CD4-positive, alpha-beta memory T cell (primary cell): ENCODE data around the gene CLIC3. TPM values are rescaled to one million over a fixed set of nuclear protein-coding genes. Genes with fewer than 3 reads are reported as not detected.

Experiments used
- CTCF ChIA-PET: fragments of 350-600 bp; sonication (Branson Sonifier 250); formaldehyde crosslinking; loops from one replicate; lab custom pipeline; 2021; ENCODE audit warnings: inconsistent platforms; ENCODE audit not compliant: partially characterized antibody; lab: Charles Lee
- POLR2A ChIA-PET: fragments of 350-600 bp; sonication (Branson Sonifier 250); formaldehyde crosslinking; loops from one replicate; lab custom pipeline; 2021; ENCODE audit not compliant: partially characterized antibody; lab: Charles Lee
- DNase-seq, 5 donors: peaks; one replicate each; pipeline versions ENCODE4 v3.0.0 to v3.0.0-alpha.2; 2020 to 2022; ENCODE audit warnings: mixed read lengths in 1 of 5
- H3K27ac ChIP-seq: one replicate; pipeline ENCODE4 v1.7.0; 2013; ENCODE audit warnings: low read depth, low read length
- H3K27me3 ChIP-seq: 2 replicates; pipeline ENCODE4 v1.7.0; 2013; ENCODE audit warnings: mild to moderate bottlenecking, low read length, moderate library complexity; ENCODE audit not compliant: insufficient read depth
- H3K36me3 ChIP-seq: 2 replicates; pipeline ENCODE4 v1.7.0; 2013; ENCODE audit warnings: mild to moderate bottlenecking, low read length, moderate library complexity; ENCODE audit not compliant: insufficient read depth
- H3K4me1 ChIP-seq: 2 replicates; pipeline ENCODE4 v1.7.0; 2013; ENCODE audit warnings: mild to moderate bottlenecking, low read length, moderate library complexity; ENCODE audit not compliant: insufficient read depth
- H3K4me3 ChIP-seq, 2 donors: one replicate each; pipeline ENCODE4 v1.7.0; 2013; ENCODE audit warnings: low read length in 2 of 2, mild to moderate bottlenecking in 1 of 2
- H3K9me3 ChIP-seq, 2 donors: one replicate each; pipeline ENCODE4 v1.7.0; 2013; ENCODE audit warnings: low read length in 2 of 2, control low read depth in 1 of 2; ENCODE audit not compliant: control insufficient read depth in 1 of 2
- H3K27ac Mint-ChIP-seq, 7 donors: one replicate each; pipeline ENCODE4 v1.8.0; 2020 to 2021; ENCODE audit warnings: mixed read lengths in 7 of 7, mild to moderate bottlenecking in 6 of 7, inconsistent platforms in 3 of 7, moderate library complexity in 3 of 7
- H3K27me3 Mint-ChIP-seq, 2 donors: one replicate each; pipeline ENCODE4 v1.8.0; 2020 to 2021; ENCODE audit warnings: mixed read lengths in 2 of 2
- H3K36me3 Mint-ChIP-seq, 2 donors: one replicate each; pipeline ENCODE4 v1.8.0; 2020 to 2021; ENCODE audit warnings: mixed read lengths in 2 of 2, inconsistent platforms in 1 of 2, mild to moderate bottlenecking in 1 of 2
- H3K4me1 Mint-ChIP-seq, 4 donors: one replicate each; pipeline ENCODE4 v1.8.0; 2020 to 2021; ENCODE audit warnings: mixed read lengths in 4 of 4, mild to moderate bottlenecking in 1 of 4
- H3K4me3 Mint-ChIP-seq, 8 donors: one replicate each; pipeline ENCODE4 v1.8.0; 2020 to 2021; ENCODE audit warnings: mixed read lengths in 8 of 8, mild to moderate bottlenecking in 7 of 8, moderate library complexity in 6 of 8, inconsistent platforms in 3 of 8
- H3K9me3 Mint-ChIP-seq, 8 donors: one replicate each; pipeline ENCODE4 v1.8.0; 2020 to 2021; ENCODE audit warnings: mixed read lengths in 8 of 8, mild to moderate bottlenecking in 5 of 8, inconsistent platforms in 3 of 8, moderate library complexity in 1 of 8
- intact Hi-C: fragments of 100-400 bp; cut with micrococcal nuclease; formaldehyde crosslinking; loops from one replicate; pipeline ENCODE4 v1.15.1; 2023
- polyA plus RNA-seq, 2 donors: library from polyadenylated mRNA; unstranded; fragments of 300-500 nt; fragmentation: Illumina TruSeq; gene quantifications; one replicate each; pipeline ENCODE4 v1.2.3, GENCODE V29; 2021
- total RNA-seq, 2 experiments: library from RNA; stranded (reverse); gene quantifications; one replicate each; pipeline ENCODE4 v1.2.3, GENCODE V29; 2021

Gene CLIC3
- total and polyA plus RNA-seq, 4 experiments from 2014 or later, result 3.1 to 7.8 (median 4.4) TPM

DNA sequence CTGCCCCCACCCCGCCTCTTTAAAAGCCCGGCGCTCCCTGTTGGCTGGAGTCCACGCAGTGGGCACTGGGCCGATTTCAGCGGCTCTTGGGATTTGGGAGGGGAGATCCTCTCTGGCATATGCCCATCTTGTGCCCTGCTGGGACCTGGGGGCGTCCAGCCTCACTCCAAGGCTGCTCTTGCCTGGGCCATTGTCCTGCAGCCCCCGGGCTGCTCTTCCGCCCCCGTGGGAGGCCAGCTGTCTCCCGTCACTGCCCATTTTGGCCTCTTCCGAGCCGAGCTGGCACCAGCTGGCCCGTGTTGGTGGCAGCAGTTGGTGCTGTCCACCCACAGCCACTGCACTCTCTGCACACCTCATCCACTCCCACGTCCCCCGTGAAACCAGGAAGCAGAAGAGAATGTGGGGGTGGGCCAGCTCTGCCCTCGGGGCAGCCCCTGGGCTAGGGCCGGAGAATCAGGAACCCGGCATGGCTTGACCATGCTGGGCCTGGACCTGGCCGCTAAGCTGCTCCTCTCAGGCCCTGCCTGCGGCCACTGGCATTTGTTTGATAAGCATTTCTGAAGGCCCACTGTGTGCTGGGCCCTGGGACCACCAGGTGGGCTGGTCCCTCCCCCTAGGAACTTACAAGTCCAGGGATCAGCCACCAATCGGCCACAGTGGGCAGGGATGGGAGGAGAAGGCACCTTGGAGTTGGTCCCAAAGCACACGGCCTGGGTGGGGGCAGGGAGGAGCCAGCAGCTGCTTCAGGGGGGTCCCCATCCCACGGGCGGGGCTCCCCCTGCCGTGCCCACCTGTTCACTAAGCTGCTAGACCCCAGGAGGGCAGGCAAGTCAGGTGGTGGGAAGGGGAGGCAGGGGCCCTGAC lies 49.1 kb downstream of the CLIC3 start:
- peaks cover 4 to 24% (median 14%) of the 10 kb centered on the region in 4 donors for H3K4me1 Mint-ChIP-seq
- H3K27ac ChIP-seq, result no peak overlapping the region

DNA sequence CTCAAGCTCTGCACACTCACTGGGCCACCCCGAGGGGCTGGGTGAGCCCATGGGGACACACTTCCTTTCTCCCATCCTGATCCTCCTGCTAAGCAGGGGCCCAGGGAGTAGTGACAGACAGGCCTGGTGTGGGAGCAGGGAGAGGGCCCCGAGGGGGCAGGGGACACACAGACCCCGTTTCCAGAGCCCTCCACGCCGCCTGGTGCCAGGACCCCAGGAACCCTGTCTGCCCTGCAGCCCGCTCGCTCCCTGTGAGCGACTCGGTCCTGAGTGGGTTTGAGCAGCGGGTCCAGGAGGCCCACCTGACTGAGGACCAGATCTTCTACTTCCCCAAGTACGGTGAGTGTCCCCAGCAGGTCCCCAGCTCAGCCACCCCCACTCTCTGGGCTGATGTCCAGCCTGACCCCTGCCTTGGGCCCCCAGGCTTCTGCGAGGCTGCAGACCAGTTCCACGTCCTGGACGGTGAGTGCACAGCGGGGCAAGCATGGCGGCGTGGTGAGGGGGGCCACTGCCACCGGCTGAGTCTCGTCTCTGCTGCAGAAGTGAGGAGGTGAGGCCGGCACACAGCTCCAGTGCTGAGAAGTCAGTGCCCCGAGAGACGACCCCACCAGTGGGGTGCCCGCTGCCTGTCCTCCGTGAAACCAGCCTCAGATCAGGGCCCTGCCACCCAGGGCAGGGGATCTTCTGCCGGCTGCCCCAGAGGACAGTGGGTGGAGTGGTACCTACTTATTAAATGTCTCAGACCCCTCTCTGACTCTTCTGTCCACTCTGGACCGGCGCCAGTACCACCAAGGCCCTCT lies 49.9 kb downstream of the CLIC3 start:
- H3K9me3 ChIP-seq, result no peaks in the 10 kb centered on the region
- ChIA-PET CTCF (interaction anchor here (1.2 to 3.5 kb wide), 8 partner anchors 45 to 89 kb away, joined by 3 to 84 read pairs (median 12); partner anchors contain the start of genes CLIC3 and FUT7), POLR2A (interaction anchor here (0.7 to 4.1 kb wide), 6 partner anchors 13 to 51 kb away, joined by 3 to 32 read pairs (median 8); partner anchors contain the start of genes CLIC3 and PAXX)
- no peaks in the 10 kb centered on the region for H3K27me3 ChIP-seq
- Mint-ChIP-seq H3K36me3 (peaks cover 2 to 4% of the 10 kb centered on the region in 2 donors), H3K4me3 (no peak overlapping the region), H3K4me1 (peaks cover 4 to 24% (median 14%) of the 10 kb centered on the region in 4 donors), H3K9me3 (no peaks in the 10 kb centered on the region), H3K27ac (peak overlapping the region in 2 of 7 donors; percentile 5 to 88), H3K27me3 (no peaks in the 10 kb centered on the region)
- no peak for DNase-seq
- H3K4me1 ChIP-seq, result peaks cover 31% of the 10 kb centered on the region
- peaks cover 7% of the 10 kb centered on the region for H3K36me3 ChIP-seq
- H3K4me3 ChIP-seq, result no peak overlapping the region
- intact Hi-C loops, result no loop called here
- no peak overlapping the region for H3K27ac ChIP-seq

More for the DNA sequence above, 49.1 kb downstream of the CLIC3 start:
- Histone ChIP-seq H3K9me3 (no peaks in the 10 kb centered on the region), H3K27me3 (no peaks in the 10 kb centered on the region), H3K4me1 (peaks cover 31% of the 10 kb centered on the region), H3K4me3 (no peak overlapping the region), H3K36me3 (no peaks in the 10 kb centered on the region)
- intact Hi-C loops, result no loop called here
- CTCF ChIA-PET, result interaction anchor here (0.8 to 3.5 kb wide), 24 partner anchors 8 to 117 kb away, joined by 3 to 84 read pairs (median 5); partner anchors contain the start of genes AJM1, CLIC3, FUT7 and PAXX
- DNase-seq, result no peak
- peak overlapping the region in 3 of 7 donors; percentile 27 to 79 (median 48) for H3K27ac Mint-ChIP-seq
- H3K36me3 Mint-ChIP-seq, result no peaks in the 10 kb centered on the region
- no peaks in the 10 kb centered on the region for H3K27me3 Mint-ChIP-seq
- H3K4me3 Mint-ChIP-seq, result no peak overlapping the region
- no peaks in the 10 kb centered on the region for H3K9me3 Mint-ChIP-seq
- POLR2A ChIA-PET, result interaction anchor here (1.1 to 4.1 kb wide), 14 partner anchors 13 to 140 kb away, joined by 3 to 32 read pairs (median 7); partner anchors contain the start of genes CLIC3, PAXX and RABL6

DNA sequence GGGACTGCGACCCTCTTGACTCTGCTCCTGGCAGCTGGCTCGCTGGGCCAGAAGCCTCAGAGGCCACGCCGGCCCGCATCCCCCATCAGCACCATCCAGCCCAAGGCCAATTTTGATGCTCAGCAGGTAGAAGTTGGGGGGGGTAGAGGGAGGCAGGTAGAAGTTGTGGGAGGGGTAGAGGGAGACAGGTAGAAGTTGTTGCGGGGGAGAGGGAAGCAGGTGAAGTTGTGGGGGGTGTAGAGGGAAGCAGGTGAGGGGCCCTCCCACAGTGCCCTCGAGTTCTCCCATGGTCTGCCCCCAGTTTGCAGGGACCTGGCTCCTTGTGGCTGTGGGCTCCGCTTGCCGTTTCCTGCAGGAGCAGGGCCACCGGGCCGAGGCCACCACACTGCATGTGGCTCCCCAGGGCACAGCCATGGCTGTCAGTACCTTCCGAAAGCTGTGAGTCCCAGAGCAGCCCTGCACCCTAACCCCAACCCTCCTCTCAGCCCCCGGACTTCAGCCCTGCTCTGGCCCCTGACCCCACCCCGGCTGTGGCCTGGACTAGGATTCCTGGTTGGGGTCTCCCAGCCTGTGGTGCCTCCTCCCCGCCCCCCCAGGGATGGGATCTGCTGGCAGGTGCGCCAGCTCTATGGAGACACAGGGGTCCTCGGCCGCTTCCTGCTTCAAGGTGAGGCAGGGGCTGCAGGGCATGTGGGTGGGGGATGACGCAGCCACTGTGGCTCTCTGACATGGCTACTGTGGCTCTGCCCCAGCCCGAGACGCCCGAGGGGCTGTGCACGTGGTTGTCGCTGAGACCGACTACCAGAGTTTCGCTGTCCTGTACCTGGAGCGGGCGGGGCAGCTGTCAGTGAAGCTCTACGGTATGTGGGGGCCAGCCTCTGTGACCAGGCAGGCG lies 50.8 kb downstream of the CLIC3 start:
- ChIA-PET CTCF (interaction anchor here (1.2 to 2.6 kb wide), 4 partner anchors 46 to 89 kb away, joined by 3 to 12 read pairs (median 6); partner anchors contain the start of gene CLIC3), POLR2A (interaction anchor here (0.7 to 4.1 kb wide), 11 partner anchors 14 to 217 kb away, joined by 3 to 37 read pairs (median 8); partner anchors contain the start of genes AJM1, CLIC3, EDF1 and PAXX)
- peaks cover 14% of the 10 kb centered on the region for H3K36me3 ChIP-seq
- no peak overlapping the region for H3K4me3 ChIP-seq
- no peak for DNase-seq
- Mint-ChIP-seq H3K9me3 (no peaks in the 10 kb centered on the region), H3K27me3 (no peaks in the 10 kb centered on the region), H3K36me3 (peaks cover 6% of the 10 kb centered on the region in 2 donors), H3K27ac (peak overlapping the region in 3 of 7 donors; percentile 31 to 88 (median 88)), H3K4me3 (peak overlapping the region in 1 of 8 donors; percentile 25), H3K4me1 (peaks cover 4 to 21% (median 13%) of the 10 kb centered on the region in 4 donors)
- peaks cover 28% of the 10 kb centered on the region for H3K4me1 ChIP-seq
- H3K9me3 ChIP-seq, result no peaks in the 10 kb centered on the region
- no peak overlapping the region for H3K27ac ChIP-seq
- H3K27me3 ChIP-seq, result no peaks in the 10 kb centered on the region
- intact Hi-C loops, result loop anchor here (2.0 kb wide), 2 partner anchors 43 to 47 kb away; partner anchors contain the start of gene PAXX

Other genes with a start within 250 kb of the CLIC3 start
Only the 30 nearest of the 38 such genes appear.
- 10 to 100 TPM; 51.1 to 53.4 TPM for gene TMEM141, start 205.2 kb downstream of the CLIC3 start, total RNA-seq
- gene TMEM141, start 205.2 kb downstream of the CLIC3 start, polyA plus RNA-seq, result 10 to 100 TPM; 34.3 to 38.4 TPM
- 1 to 10 TPM; 2.3 to 2.5 TPM for gene CCDC183, start 200.2 kb downstream of the CLIC3 start, total RNA-seq
- gene CCDC183, start 200.2 kb downstream of the CLIC3 start, polyA plus RNA-seq, result under 1 TPM; 0.64 to 0.90 TPM
- 10 to 100 TPM; 65.1 to 70.9 TPM for gene RABL6, start 188.6 kb downstream of the CLIC3 start, total RNA-seq
- gene RABL6, start 188.6 kb downstream of the CLIC3 start, polyA plus RNA-seq, result 10 to 100 TPM in 1 of 2 donors, 1 to 10 TPM in 1; 5.1 to 18.2 TPM
- gene AJM1, start 154.1 kb downstream of the CLIC3 start, total RNA-seq, result 1 to 10 TPM; 2.4 to 2.8 TPM
- gene AJM1, start 154.1 kb downstream of the CLIC3 start, polyA plus RNA-seq, result under 1 TPM in 1 of 2 donors, not detected in 1; 0.05 TPM
- gene PHPT1, start 147.2 kb downstream of the CLIC3 start, total RNA-seq, result 10 to 100 TPM; 41.3 to 42.6 TPM
- gene PHPT1, start 147.2 kb downstream of the CLIC3 start, polyA plus RNA-seq, result 10 to 100 TPM; 88.4 to 94.0 TPM
- 10 to 100 TPM in 1 of 2 experiments, 1 to 10 TPM in 1; 9.3 to 11.7 TPM for gene MAMDC4, start 144.2 kb downstream of the CLIC3 start, total RNA-seq
- not detected for gene MAMDC4, start 144.2 kb downstream of the CLIC3 start, polyA plus RNA-seq
- 100 to 1,000 TPM; 284 to 298 TPM for gene EDF1, start 130.3 kb downstream of the CLIC3 start, total RNA-seq
- gene EDF1, start 130.3 kb downstream of the CLIC3 start, polyA plus RNA-seq, result 100 to 1,000 TPM; 273 to 357 TPM
- gene TRAF2, start 110.1 kb downstream of the CLIC3 start, total RNA-seq, result 10 to 100 TPM; 40.2 to 43.2 TPM
- 10 to 100 TPM; 11.1 to 25.2 TPM for gene TRAF2, start 110.1 kb downstream of the CLIC3 start, polyA plus RNA-seq
- 100 to 1,000 TPM; 122 to 123 TPM for gene FBXW5, start 51.8 kb downstream of the CLIC3 start, total RNA-seq
- gene FBXW5, start 51.8 kb downstream of the CLIC3 start, polyA plus RNA-seq, result 100 to 1,000 TPM in 1 of 2 donors, 10 to 100 TPM in 1; 98.6 to 160 TPM
- 1 to 10 TPM; 2.2 TPM for gene C8G, start 51.3 kb downstream of the CLIC3 start, total RNA-seq
- under 1 TPM in 1 of 2 donors, not detected in 1; 0.60 TPM for gene C8G, start 51.3 kb downstream of the CLIC3 start, polyA plus RNA-seq
- gene LCN12, start 44.3 kb downstream of the CLIC3 start, total RNA-seq, result 1 to 10 TPM in 1 of 2 experiments, under 1 TPM in 1; 0.72 to 1.4 TPM
- gene LCN12, start 44.3 kb downstream of the CLIC3 start, polyA plus RNA-seq, result not detected
- 1 to 10 TPM; 4.8 to 5.1 TPM for gene PTGDS, start 19.1 kb downstream of the CLIC3 start, total RNA-seq
- 1 to 10 TPM; 1.7 to 3.8 TPM for gene PTGDS, start 19.1 kb downstream of the CLIC3 start, polyA plus RNA-seq
- gene LCNL1, start 13.6 kb downstream of the CLIC3 start, total RNA-seq, result under 1 TPM; 0.14 to 0.17 TPM
- not detected for gene LCNL1, start 13.6 kb downstream of the CLIC3 start, polyA plus RNA-seq
- gene PAXX, start 4.1 kb downstream of the CLIC3 start, total RNA-seq, result 100 to 1,000 TPM in 1 of 2 experiments, 10 to 100 TPM in 1; 94.2 to 101 TPM
- 100 to 1,000 TPM in 1 of 2 donors, 10 to 100 TPM in 1; 76.0 to 103 TPM for gene PAXX, start 4.1 kb downstream of the CLIC3 start, polyA plus RNA-seq
- gene ABCA2, start 31.7 kb upstream of the CLIC3 start, total RNA-seq, result 10 to 100 TPM; 63.8 to 68.6 TPM
- gene ABCA2, start 31.7 kb upstream of the CLIC3 start, polyA plus RNA-seq, result 10 to 100 TPM in 1 of 2 donors, 1 to 10 TPM in 1; 2.6 to 10.8 TPM
- gene FUT7, start 35.5 kb upstream of the CLIC3 start, total RNA-seq, result 1 to 10 TPM; 3.4 to 4.6 TPM
- 10 to 100 TPM; 22.6 to 43.8 TPM for gene FUT7, start 35.5 kb upstream of the CLIC3 start, polyA plus RNA-seq
- 10 to 100 TPM; 20.7 to 21.4 TPM for gene NPDC1, start 49.6 kb upstream of the CLIC3 start, total RNA-seq
- 10 to 100 TPM; 22.8 to 32.2 TPM for gene NPDC1, start 49.6 kb upstream of the CLIC3 start, polyA plus RNA-seq
- not detected for gene ENTPD2, start 57.5 kb upstream of the CLIC3 start, total RNA-seq
- gene ENTPD2, start 57.5 kb upstream of the CLIC3 start, polyA plus RNA-seq, result not detected
- under 1 TPM; 0.09 to 0.11 TPM for gene SAPCD2, start 74.0 kb upstream of the CLIC3 start, total RNA-seq
- under 1 TPM; 0.10 to 0.15 TPM for gene SAPCD2, start 74.0 kb upstream of the CLIC3 start, polyA plus RNA-seq
- gene UAP1L1, start 80.9 kb upstream of the CLIC3 start, total RNA-seq, result 10 to 100 TPM; 10.6 to 12.5 TPM
- gene UAP1L1, start 80.9 kb upstream of the CLIC3 start, polyA plus RNA-seq, result 1 to 10 TPM in 1 of 2 donors, under 1 TPM in 1; 0.81 to 2.9 TPM
- gene MAN1B1, start 90.4 kb upstream of the CLIC3 start, total RNA-seq, result 10 to 100 TPM; 63.3 to 71.0 TPM
- gene MAN1B1, start 90.4 kb upstream of the CLIC3 start, polyA plus RNA-seq, result 10 to 100 TPM; 35.4 to 37.5 TPM
- gene DPP7, start 118.2 kb upstream of the CLIC3 start, total RNA-seq, result 100 to 1,000 TPM; 357 to 362 TPM
- 100 to 1,000 TPM; 135 to 206 TPM for gene DPP7, start 118.2 kb upstream of the CLIC3 start, polyA plus RNA-seq
- not detected for gene GRIN1, start 142.6 kb upstream of the CLIC3 start, total RNA-seq
- gene GRIN1, start 142.6 kb upstream of the CLIC3 start, polyA plus RNA-seq, result not detected
- not detected for gene LRRC26, start 173.5 kb upstream of the CLIC3 start, total RNA-seq
- gene LRRC26, start 173.5 kb upstream of the CLIC3 start, polyA plus RNA-seq, result not detected
- not detected for gene TMEM210, start 175.5 kb upstream of the CLIC3 start, total RNA-seq
- gene TMEM210, start 175.5 kb upstream of the CLIC3 start, polyA plus RNA-seq, result not detected
- gene ANAPC2, start 192.0 kb upstream of the CLIC3 start, total RNA-seq, result 100 to 1,000 TPM; 116 to 125 TPM
- gene ANAPC2, start 192.0 kb upstream of the CLIC3 start, polyA plus RNA-seq, result 1 to 10 TPM; 3.2 to 5.7 TPM
- gene SSNA1, start 192.1 kb upstream of the CLIC3 start, total RNA-seq, result 10 to 100 TPM; 48.6 to 49.5 TPM
- 100 to 1,000 TPM; 117 to 161 TPM for gene SSNA1, start 192.1 kb upstream of the CLIC3 start, polyA plus RNA-seq
- gene TPRN, start 204.2 kb upstream of the CLIC3 start, total RNA-seq, result 1 to 10 TPM; 8.5 to 8.6 TPM
- gene TPRN, start 204.2 kb upstream of the CLIC3 start, polyA plus RNA-seq, result under 1 TPM; 0.27 to 0.45 TPM
- 10 to 100 TPM; 39.5 to 42.9 TPM for gene TMEM203, start 209.1 kb upstream of the CLIC3 start, total RNA-seq
- gene TMEM203, start 209.1 kb upstream of the CLIC3 start, polyA plus RNA-seq, result 100 to 1,000 TPM; 129 to 170 TPM
- gene NDOR1, start 209.1 kb upstream of the CLIC3 start, total RNA-seq, result 10 to 100 TPM; 36.7 to 37.1 TPM
- gene NDOR1, start 209.1 kb upstream of the CLIC3 start, polyA plus RNA-seq, result 1 to 10 TPM; 4.6 to 9.5 TPM